Measurements from ENCODE around the gene TCEA2.

The TCEA2 gene

DNA sequence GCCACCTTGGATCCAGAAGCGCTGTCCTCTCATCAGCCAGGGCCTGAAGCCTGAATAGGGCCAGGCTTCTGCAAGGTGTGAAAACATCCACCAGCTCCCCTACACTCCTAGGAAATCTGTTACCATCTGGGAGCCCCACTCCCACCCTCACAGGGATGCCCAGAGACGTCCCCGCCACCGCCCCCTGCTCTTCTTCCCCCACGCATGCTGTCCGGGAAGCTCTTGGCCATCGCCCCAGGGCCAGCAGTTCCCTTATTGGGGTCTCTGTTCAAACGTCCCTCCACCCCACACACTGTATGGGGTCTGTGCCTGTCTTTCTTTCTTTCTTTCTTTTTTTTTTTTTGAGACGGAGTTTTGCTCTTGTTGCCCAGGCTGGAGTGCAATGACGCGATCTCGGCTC, 12.6 kb downstream of the TCEA2 start:
- no peak overlapping the region for H3K4me3 ChIP-seq (ENCODE audit: control insufficient read depth in 1 of 7, extremely low read depth in 1 of 7, insufficient read depth in 4 of 7, low read depth in 2 of 7, low read length in 6 of 7)
- no peaks in the 10 kb centered on the region for H3K9me3 ChIP-seq (ENCODE audit: control extremely low read depth in 1 of 5, control insufficient read depth in 4 of 5, insufficient read depth in 2 of 5, low read depth in 1 of 5, low read length in 4 of 5)
- H3K27me3 ChIP-seq (replicated peaks in 2 of 5; ENCODE audit: control insufficient read depth in 4 of 5, insufficient read depth in 5 of 5, low read length in 4 of 5) = no peaks in the 10 kb centered on the region
- POLR2A ChIA-PET = no interaction called here
- WGBS (ENCODE audit: insufficient coverage) = 81% methylated on average over 3 of the region's 12 CpGs
- CTCF ChIA-PET = interaction anchor here (1.0 to 19.6 kb wide), 6 partner anchors 10 to 43 kb away, joined by 3 to 178 read pairs (median 6); no protein-coding TSS in a partner anchor
- peaks cover 0 to 85% (median 68%) of the 10 kb centered on the region in 4 experiments for H3K4me1 ChIP-seq (ENCODE audit: control extremely low read depth in 1 of 4, control insufficient read depth in 4 of 4, insufficient read depth in 4 of 4, low read length in 3 of 4)
- H3K36me3 ChIP-seq (ENCODE audit: control insufficient read depth in 4 of 4, insufficient read depth in 4 of 4, low read length in 3 of 4) = peaks cover 0 to 53% (median 28%) of the 10 kb centered on the region in 4 experiments
- no peak overlapping the region for H3K27ac ChIP-seq (ENCODE audit: insufficient read depth in 1 of 2, low read depth in 1 of 2, low read length in 2 of 2, poor library complexity in 1 of 2, severe bottlenecking in 2 of 2)
- no peak for DNase-seq

- CTCF ChIA-PET = interaction anchor here (1.0 to 19.6 kb wide), 7 partner anchors 11 to 42 kb away, joined by 3 to 178 read pairs (median 7); no protein-coding TSS in a partner anchor
- H3K27me3 ChIP-seq (replicated peaks in 2 of 5; ENCODE audit: control insufficient read depth in 4 of 5, insufficient read depth in 5 of 5, low read length in 4 of 5) = no peaks in the 10 kb centered on the region
- POLR2A ChIA-PET = interaction anchor here (1.2 kb wide), 1 partner anchor 23 kb away, joined by 3 read pairs; no protein-coding TSS in a partner anchor
- no peak for DNase-seq
- peaks cover 0 to 92% (median 75%) of the 10 kb centered on the region in 4 experiments for H3K4me1 ChIP-seq (ENCODE audit: control extremely low read depth in 1 of 4, control insufficient read depth in 4 of 4, insufficient read depth in 4 of 4, low read length in 3 of 4)
- WGBS (ENCODE audit: insufficient coverage) = 98% methylated on average over 12 of the region's 22 CpGs
- no peaks in the 10 kb centered on the region for H3K9me3 ChIP-seq (ENCODE audit: control extremely low read depth in 1 of 5, control insufficient read depth in 4 of 5, insufficient read depth in 2 of 5, low read depth in 1 of 5, low read length in 4 of 5)
- H3K27ac ChIP-seq (ENCODE audit: insufficient read depth in 1 of 2, low read depth in 1 of 2, low read length in 2 of 2, poor library complexity in 1 of 2, severe bottlenecking in 2 of 2) = peak overlapping the region; percentile 40 to 81
- peak overlapping the region in 6 of 7 experiments; percentile 72 to 92 (median 81) for H3K4me3 ChIP-seq (ENCODE audit: control insufficient read depth in 1 of 7, extremely low read depth in 1 of 7, insufficient read depth in 4 of 7, low read depth in 2 of 7, low read length in 6 of 7)
- peaks cover 0 to 50% (median 27%) of the 10 kb centered on the region in 4 experiments for H3K36me3 ChIP-seq (ENCODE audit: control insufficient read depth in 4 of 4, insufficient read depth in 4 of 4, low read length in 3 of 4)
These were observed 13.3 kb downstream of the TCEA2 start for GRCh38 chr20:64076061-64076997.

DNA sequence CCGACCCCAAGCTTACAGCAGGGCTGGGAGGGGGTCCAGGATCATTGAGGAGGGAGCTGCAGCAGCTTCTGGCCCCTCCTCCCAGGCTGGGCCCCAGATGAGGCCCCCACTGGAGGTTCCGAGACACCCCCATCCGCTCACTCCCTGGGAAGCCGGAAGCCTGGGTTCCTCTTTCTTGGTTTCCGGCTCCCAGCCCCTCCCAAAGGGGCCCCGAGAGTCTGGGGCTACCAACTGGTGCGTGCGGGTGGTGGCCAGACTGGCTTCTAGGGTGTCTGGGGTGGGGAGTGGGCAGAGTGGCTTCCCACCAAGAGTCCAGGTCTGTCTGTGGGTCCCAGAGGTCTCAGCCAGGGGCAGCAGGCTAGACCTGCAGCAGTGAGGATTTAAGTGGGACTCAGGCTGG, 14.1 kb downstream of the TCEA2 start:
- ChIA-PET CTCF (interaction anchor here (1.4 to 19.6 kb wide), 7 partner anchors 8 to 41 kb away, joined by 3 to 178 read pairs (median 7); no protein-coding TSS in a partner anchor), POLR2A (interaction anchor here (1.2 to 1.5 kb wide), 2 partner anchors 13 to 23 kb away, joined by 3 to 4 read pairs; no protein-coding TSS in a partner anchor)
- Histone ChIP-seq H3K4me3 (ENCODE audit: control insufficient read depth in 1 of 7, extremely low read depth in 1 of 7, insufficient read depth in 4 of 7, low read depth in 2 of 7, low read length in 6 of 7) (peak overlapping the region in 6 of 7 experiments; percentile 72 to 92 (median 81)), H3K27me3 (replicated peaks in 2 of 5; ENCODE audit: control insufficient read depth in 4 of 5, insufficient read depth in 5 of 5, low read length in 4 of 5) (no peaks in the 10 kb centered on the region), H3K9me3 (ENCODE audit: control extremely low read depth in 1 of 5, control insufficient read depth in 4 of 5, insufficient read depth in 2 of 5, low read depth in 1 of 5, low read length in 4 of 5) (no peaks in the 10 kb centered on the region), H3K36me3 (ENCODE audit: control insufficient read depth in 4 of 4, insufficient read depth in 4 of 4, low read length in 3 of 4) (peaks cover 0 to 42% (median 22%) of the 10 kb centered on the region in 4 experiments), H3K4me1 (ENCODE audit: control extremely low read depth in 1 of 4, control insufficient read depth in 4 of 4, insufficient read depth in 4 of 4, low read length in 3 of 4) (peaks cover 0 to 92% (median 76%) of the 10 kb centered on the region in 4 experiments), H3K27ac (ENCODE audit: insufficient read depth in 1 of 2, low read depth in 1 of 2, low read length in 2 of 2, poor library complexity in 1 of 2, severe bottlenecking in 2 of 2) (peak overlapping the region; percentile 40 to 81)
- DNase-seq = peak; percentile 57 to 72 (median 71)
- WGBS (ENCODE audit: insufficient coverage) = 0% methylated on average over 8 of the region's 8 CpGs

DNA sequence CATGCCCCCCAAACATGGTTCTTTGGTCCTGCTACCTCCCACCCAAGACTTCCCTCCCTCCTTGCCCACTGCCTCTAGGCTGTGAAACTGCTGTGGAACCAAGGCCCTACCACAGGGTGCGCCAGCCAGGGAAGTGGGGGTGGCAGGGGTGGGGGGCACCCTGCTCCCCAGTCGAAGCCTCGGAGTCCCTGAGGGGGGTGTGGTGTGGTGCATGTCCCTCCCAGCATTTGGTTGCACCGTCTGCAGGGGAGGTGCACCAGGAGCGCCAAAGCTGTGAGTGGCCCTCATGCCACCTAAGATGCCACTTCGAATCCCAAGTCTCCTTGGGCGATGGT, 14.5 kb downstream of the TCEA2 start:
- Histone ChIP-seq H3K36me3 (ENCODE audit: control insufficient read depth in 4 of 4, insufficient read depth in 4 of 4, low read length in 3 of 4) (peaks cover 0 to 38% (median 18%) of the 10 kb centered on the region in 4 experiments), H3K4me3 (ENCODE audit: control insufficient read depth in 1 of 7, extremely low read depth in 1 of 7, insufficient read depth in 4 of 7, low read depth in 2 of 7, low read length in 6 of 7) (peak overlapping the region; percentile 58 to 92 (median 79)), H3K27ac (ENCODE audit: insufficient read depth in 1 of 2, low read depth in 1 of 2, low read length in 2 of 2, poor library complexity in 1 of 2, severe bottlenecking in 2 of 2) (peak overlapping the region; percentile 40 to 81), H3K4me1 (ENCODE audit: control extremely low read depth in 1 of 4, control insufficient read depth in 4 of 4, insufficient read depth in 4 of 4, low read length in 3 of 4) (peaks cover 0 to 92% (median 76%) of the 10 kb centered on the region in 4 experiments), H3K27me3 (replicated peaks in 2 of 5; ENCODE audit: control insufficient read depth in 4 of 5, insufficient read depth in 5 of 5, low read length in 4 of 5) (no peaks in the 10 kb centered on the region), H3K9me3 (ENCODE audit: control extremely low read depth in 1 of 5, control insufficient read depth in 4 of 5, insufficient read depth in 2 of 5, low read depth in 1 of 5, low read length in 4 of 5) (no peaks in the 10 kb centered on the region)
- CTCF ChIA-PET = interaction anchor here (1.3 to 19.6 kb wide), 7 partner anchors 8 to 41 kb away, joined by 3 to 178 read pairs (median 10); no protein-coding TSS in a partner anchor
- DNase-seq = no peak
- WGBS (ENCODE audit: insufficient coverage) = 3% methylated on average over 7 of the region's 7 CpGs
- POLR2A ChIA-PET = interaction anchor here (0.8 to 1.5 kb wide), 5 partner anchors 10 to 39 kb away, joined by 3 to 9 read pairs (median 3); no protein-coding TSS in a partner anchor

GRCh38 chr20:64077876-64078551, 15.0 kb downstream of the TCEA2 start:
- H3K4me1 ChIP-seq (ENCODE audit: control extremely low read depth in 1 of 4, control insufficient read depth in 4 of 4, insufficient read depth in 4 of 4, low read length in 3 of 4) = peaks cover 0 to 92% (median 76%) of the 10 kb centered on the region in 4 experiments
- peak in 2 of 3 donors; percentile 48 to 64 for DNase-seq
- peaks cover 0 to 33% (median 16%) of the 10 kb centered on the region in 4 experiments for H3K36me3 ChIP-seq (ENCODE audit: control insufficient read depth in 4 of 4, insufficient read depth in 4 of 4, low read length in 3 of 4)
- H3K27me3 ChIP-seq (replicated peaks in 2 of 5; ENCODE audit: control insufficient read depth in 4 of 5, insufficient read depth in 5 of 5, low read length in 4 of 5) = no peaks in the 10 kb centered on the region
- H3K9me3 ChIP-seq (ENCODE audit: control extremely low read depth in 1 of 5, control insufficient read depth in 4 of 5, insufficient read depth in 2 of 5, low read depth in 1 of 5, low read length in 4 of 5) = no peaks in the 10 kb centered on the region
- peak overlapping the region; percentile 33 to 81 for H3K27ac ChIP-seq (ENCODE audit: insufficient read depth in 1 of 2, low read depth in 1 of 2, low read length in 2 of 2, poor library complexity in 1 of 2, severe bottlenecking in 2 of 2)
- ChIA-PET CTCF (interaction anchor here (1.0 to 19.6 kb wide), 8 partner anchors 9 to 104 kb away, joined by 3 to 178 read pairs (median 7); partner anchors contain the start of gene NPBWR2), POLR2A (interaction anchor here (0.8 to 1.5 kb wide), 6 partner anchors 8 to 96 kb away, joined by 3 to 9 read pairs (median 3); no protein-coding TSS in a partner anchor)
- 0% methylated on average over 13 of the region's 15 CpGs for WGBS (ENCODE audit: insufficient coverage)
- H3K4me3 ChIP-seq (ENCODE audit: control insufficient read depth in 1 of 7, extremely low read depth in 1 of 7, insufficient read depth in 4 of 7, low read depth in 2 of 7, low read length in 6 of 7) = peak overlapping the region; percentile 58 to 92 (median 79)

DNA sequence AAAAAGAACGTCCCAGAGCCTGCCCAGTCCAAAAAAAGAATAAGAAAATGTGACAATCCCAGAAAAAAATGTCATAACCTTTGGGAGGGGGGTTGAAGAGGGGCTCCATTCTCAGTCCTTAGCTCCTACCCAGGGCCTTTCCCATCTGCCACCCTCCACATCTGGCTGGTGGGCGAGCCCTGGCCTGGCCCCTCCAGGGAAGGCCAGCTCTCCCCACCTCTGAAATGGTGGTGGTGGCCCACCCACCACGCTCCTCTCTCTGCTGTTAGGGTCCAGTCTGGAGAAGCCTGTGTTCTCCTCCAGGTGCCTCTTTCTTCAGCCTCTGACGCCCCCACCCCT, 15.9 kb downstream of the TCEA2 start:
- 0% methylated on average over 1 of the region's 4 CpGs for WGBS (ENCODE audit: insufficient coverage)
- peaks cover 0 to 90% (median 77%) of the 10 kb centered on the region in 4 experiments for H3K4me1 ChIP-seq (ENCODE audit: control extremely low read depth in 1 of 4, control insufficient read depth in 4 of 4, insufficient read depth in 4 of 4, low read length in 3 of 4)
- CTCF ChIA-PET = interaction anchor here (0.8 to 19.6 kb wide), 9 partner anchors 10 to 98 kb away, joined by 3 to 178 read pairs (median 4); partner anchors contain the start of genes NPBWR2 and PRPF6
- H3K36me3 ChIP-seq (ENCODE audit: control insufficient read depth in 4 of 4, insufficient read depth in 4 of 4, low read length in 3 of 4) = peaks cover 0 to 24% (median 10%) of the 10 kb centered on the region in 4 experiments
- peak overlapping the region; percentile 33 to 81 for H3K27ac ChIP-seq (ENCODE audit: insufficient read depth in 1 of 2, low read depth in 1 of 2, low read length in 2 of 2, poor library complexity in 1 of 2, severe bottlenecking in 2 of 2)
- DNase-seq = no peak
- no peaks in the 10 kb centered on the region for H3K9me3 ChIP-seq (ENCODE audit: control extremely low read depth in 1 of 5, control insufficient read depth in 4 of 5, insufficient read depth in 2 of 5, low read depth in 1 of 5, low read length in 4 of 5)
- peak overlapping the region; percentile 58 to 92 (median 79) for H3K4me3 ChIP-seq (ENCODE audit: control insufficient read depth in 1 of 7, extremely low read depth in 1 of 7, insufficient read depth in 4 of 7, low read depth in 2 of 7, low read length in 6 of 7)
- H3K27me3 ChIP-seq (replicated peaks in 2 of 5; ENCODE audit: control insufficient read depth in 4 of 5, insufficient read depth in 5 of 5, low read length in 4 of 5) = no peaks in the 10 kb centered on the region
- POLR2A ChIA-PET = interaction anchor here (0.8 to 1.4 kb wide), 5 partner anchors 9 to 40 kb away, joined by 3 to 9 read pairs (median 3); no protein-coding TSS in a partner anchor
